Right lobe of liver (tissue), 6 donors: ENCODE measurements around the gene TNS1. TPM values are rescaled to one million over a fixed set of nuclear protein-coding genes. Genes with fewer than 3 reads are reported as not detected.

ENCODE experiments used
- ATAC-seq, 4 donors: fragments of 200-7000 bp; cut with Tn5 transposase; one replicate each; pipeline ENCODE4 v1.9.1; 2020; ENCODE audit warnings: mild to moderate bottlenecking in 4 of 4, moderate library complexity in 4 of 4
- DNase-seq, 3 donors: peaks; one replicate each; pipeline ENCODE4 v3.0.0-alpha.2; 2020
- H3K27ac ChIP-seq, 3 donors: fragments of 200-600 bp; one replicate each; pipeline ENCODE4 v1.8.0; 2022
- H3K27me3 ChIP-seq, 2 donors: fragments of 200-600 bp; one replicate each; pipeline ENCODE4 v1.8.0; 2022
- H3K36me3 ChIP-seq, 4 donors: fragments of 200-600 bp; sonication (generic) in 1 of 4; one replicate each; pipeline versions ENCODE4 v1.5.1 to v1.8.0; 2017 to 2022; ENCODE audit warnings: control low read depth in 1 of 4
- H3K4me1 ChIP-seq, 4 donors: fragments of 200-600 bp; sonication (generic) in 1 of 4; one replicate each; pipeline versions ENCODE4 v1.5.1 to v1.8.0; 2017 to 2022; ENCODE audit warnings: control low read depth in 1 of 4
- H3K4me3 ChIP-seq, 3 donors: fragments of 200-600 bp; one replicate each; pipeline ENCODE4 v1.8.0; 2022
- H3K9me3 ChIP-seq, 4 donors: fragments of 200-600 bp; sonication (generic) in 1 of 4; one replicate each; pipeline versions ENCODE4 v1.5.1 to v1.8.0; 2017 to 2022; ENCODE audit warnings: control low read depth in 1 of 4
- POLR2A ChIP-seq: fragments of 450-650 bp; IDR thresholded peaks from one replicate; pipeline ENCODE4 v1.6.1; 2017; ENCODE audit warnings: antibody characterized with exemption, mild to moderate bottlenecking
- WGBS: methylation state at CpG from one replicate; pipeline ENCODE4 v1.1.6; 2018; ENCODE audit warnings: low coverage, low lambda C conversion rate; ENCODE audit not compliant: insufficient coverage; ENCODE audit errors: missing lambda C conversion rate; 5-methylcytosine and 5-hydroxymethylcytosine counted together
- intact Hi-C, 2 donors: fragments of 100-400 bp; cut with DNase I; formaldehyde crosslinking; loops; one replicate each; pipeline versions ENCODE4 v1.11.2 to v1.14.1; 2022
- total RNA-seq, 6 experiments: library from RNA; depleted of rRNA in 2 of 6; stranded (reverse); fragments of >200 nt in 2 of 6; fragmentation: NEBNext Ultra II Directional in 3 of 6; extraction: Animal tissue kit (Norgen Biotek cat#: 25700) in 3 of 6; gene quantifications; one replicate each; pipeline versions ENCODE4 v1.1.0 to v1.2.4, GENCODE V29; 2016 to 2023
- TF ChIP-seq, protein P1 (sequence below), 4 donors: fragments of 200-600 bp in 3 of 4; fragments of 450-650 bp in 1 of 4; IDR thresholded peaks; one replicate each; pipeline versions ENCODE4 v1.5.1 to v1.8.0; 2016 to 2022; ENCODE audit warnings: antibody characterized with exemption in 4 of 4, mild to moderate bottlenecking in 2 of 4
- donor health status: DM: no; HTN: yes; CAD: no.
- donor health status: DM: no; HTN: no; CAD: no.
- donor health status: DM: no; HTN: no; CAD: no.
- donor health status: DM: no; HTN: yes; CAD: no.
- donor health status: DM: no; HTN: yes; CAD: no.

TNS1 gene
- total RNA-seq, 6 experiments from 2014 or later, result 68.4 to 209 (median 99.2) TPM

- Histone ChIP-seq H3K4me3 (no peak overlapping the region), H3K9me3 (no peaks in the 10 kb centered on the region), H3K27me3 (no peaks in the 10 kb centered on the region), H3K4me1 (peaks cover 0 to 13% (median 3%) of the 10 kb centered on the region in 4 donors), H3K27ac (no peak overlapping the region), H3K36me3 (no peaks in the 10 kb centered on the region)
- TF ChIP-seq, protein P1, sequence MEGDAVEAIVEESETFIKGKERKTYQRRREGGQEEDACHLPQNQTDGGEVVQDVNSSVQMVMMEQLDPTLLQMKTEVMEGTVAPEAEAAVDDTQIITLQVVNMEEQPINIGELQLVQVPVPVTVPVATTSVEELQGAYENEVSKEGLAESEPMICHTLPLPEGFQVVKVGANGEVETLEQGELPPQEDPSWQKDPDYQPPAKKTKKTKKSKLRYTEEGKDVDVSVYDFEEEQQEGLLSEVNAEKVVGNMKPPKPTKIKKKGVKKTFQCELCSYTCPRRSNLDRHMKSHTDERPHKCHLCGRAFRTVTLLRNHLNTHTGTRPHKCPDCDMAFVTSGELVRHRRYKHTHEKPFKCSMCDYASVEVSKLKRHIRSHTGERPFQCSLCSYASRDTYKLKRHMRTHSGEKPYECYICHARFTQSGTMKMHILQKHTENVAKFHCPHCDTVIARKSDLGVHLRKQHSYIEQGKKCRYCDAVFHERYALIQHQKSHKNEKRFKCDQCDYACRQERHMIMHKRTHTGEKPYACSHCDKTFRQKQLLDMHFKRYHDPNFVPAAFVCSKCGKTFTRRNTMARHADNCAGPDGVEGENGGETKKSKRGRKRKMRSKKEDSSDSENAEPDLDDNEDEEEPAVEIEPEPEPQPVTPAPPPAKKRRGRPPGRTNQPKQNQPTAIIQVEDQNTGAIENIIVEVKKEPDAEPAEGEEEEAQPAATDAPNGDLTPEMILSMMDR (IDR thresholded peaks at IDR 0.05), result no peak
- no peak for TF ChIP-seq POLR2A
- intact Hi-C loops, result no loop called here
- WGBS, result 68% methylated on average over 7 of the region's 15 CpGs
- DNase-seq (peak in 2 of 3 donors; percentile 29 to 41), ATAC-seq (no peak)
Observed at GRCh38 chr2:217954971-217955740, 47.6 kb downstream of the TNS1 start.

DNA sequence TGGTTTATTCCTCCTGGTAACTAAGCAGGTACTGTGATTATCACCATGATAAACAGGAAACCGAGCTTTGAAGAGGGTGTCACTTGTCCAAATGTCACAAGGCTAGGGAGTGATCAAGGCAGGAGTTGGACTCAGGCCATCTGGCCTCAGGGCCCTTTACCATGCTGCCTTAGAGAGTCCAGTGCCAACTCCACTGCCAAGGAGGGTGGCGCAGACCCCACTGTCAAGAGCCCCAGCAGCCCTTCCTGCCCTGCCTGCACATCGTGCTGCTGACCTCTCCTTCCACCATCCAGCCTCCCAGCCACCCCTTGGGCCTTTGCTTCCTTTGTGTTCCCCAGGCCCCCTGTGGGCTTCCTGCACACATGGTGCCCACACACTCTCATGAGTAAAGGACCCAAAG is 48.3 kb downstream of the TNS1 start:
- Histone ChIP-seq H3K27me3 (no peaks in the 10 kb centered on the region), H3K4me3 (no peak overlapping the region), H3K4me1 (peaks cover 0 to 17% (median 4%) of the 10 kb centered on the region in 4 donors), H3K27ac (no peak overlapping the region), H3K9me3 (no peaks in the 10 kb centered on the region), H3K36me3 (no peaks in the 10 kb centered on the region)
- intact Hi-C loops, result no loop called here
- ATAC-seq (peak; percentile 15 to 30 (median 20)), DNase-seq (peak in 2 of 3 donors; percentile 46 to 49)
- TF ChIP-seq, protein P1 (IDR thresholded peaks at IDR 0.05), result no peak
- no peak for TF ChIP-seq POLR2A
- WGBS, result 29% methylated on average over 1 of the region's 3 CpGs

DNA sequence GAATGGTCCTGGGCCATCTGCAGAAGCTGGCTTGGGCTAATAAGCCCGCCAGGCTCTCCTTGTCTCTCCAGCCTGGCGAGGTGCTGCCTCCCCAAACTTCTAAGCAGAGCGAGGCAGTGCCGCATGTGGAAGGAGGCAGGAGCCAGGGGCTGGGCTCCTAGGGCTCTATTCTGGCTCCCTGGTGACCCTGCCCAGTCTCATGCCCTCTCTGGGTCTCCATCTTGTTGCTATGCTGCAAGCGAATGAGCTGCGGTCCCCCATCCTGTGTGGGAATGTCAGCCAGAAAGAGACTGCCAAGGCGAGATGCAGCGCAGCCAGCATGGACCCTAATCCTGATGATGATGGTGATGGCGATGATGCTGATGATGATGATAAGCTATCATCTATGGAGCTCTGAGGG is 48.7 kb downstream of the TNS1 start:
- Histone ChIP-seq H3K27me3 (no peaks in the 10 kb centered on the region), H3K36me3 (no peaks in the 10 kb centered on the region), H3K4me1 (peaks cover 0 to 17% (median 4%) of the 10 kb centered on the region in 4 donors), H3K9me3 (no peaks in the 10 kb centered on the region), H3K4me3 (no peak overlapping the region), H3K27ac (peak overlapping the region in 1 of 3 donors; percentile 22)
- DNase-seq, result peak in 2 of 3 donors; percentile 31 to 35
- intact Hi-C loops, result no loop called here
- no peak for TF ChIP-seq POLR2A
- TF ChIP-seq, protein P1 (IDR thresholded peaks at IDR 0.05), result no peak
- WGBS, result no CpG with 5 or more reads among the region's 9 CpGs
- ATAC-seq, result no peak

- H3K4me1 ChIP-seq, result peaks cover 0 to 17% (median 4%) of the 10 kb centered on the region in 4 donors
- DNase-seq, result peak in 2 of 3 donors; percentile 40 to 43
- WGBS, result no CpG with 5 or more reads among the region's 6 CpGs
Observed at GRCh38 chr2:217953531-217953932, 49.3 kb downstream of the TNS1 start.

More at GRCh38 chr2:217953531-217953932, 49.3 kb downstream of the TNS1 start:
- no peaks in the 10 kb centered on the region for H3K9me3 ChIP-seq
- no peak overlapping the region for H3K4me3 ChIP-seq
- H3K36me3 ChIP-seq, result no peaks in the 10 kb centered on the region
- no peak for ATAC-seq
- TF ChIP-seq, protein P1 (IDR thresholded peaks at IDR 0.05), result no peak
- TF ChIP-seq POLR2A, result no peak
- intact Hi-C loops, result no loop called here
- no peaks in the 10 kb centered on the region for H3K27me3 ChIP-seq
- peak overlapping the region in 1 of 3 donors; percentile 22 for H3K27ac ChIP-seq
